Measurements from ENCODE around the gene KRTAP10-8. TPM values are rescaled to one million over a fixed set of nuclear protein-coding genes. Genes with fewer than 3 reads are reported as not detected.

KRTAP10-8 gene
- polyA plus RNA-seq, 1 donor from 2014 or later = not detected

DNA sequence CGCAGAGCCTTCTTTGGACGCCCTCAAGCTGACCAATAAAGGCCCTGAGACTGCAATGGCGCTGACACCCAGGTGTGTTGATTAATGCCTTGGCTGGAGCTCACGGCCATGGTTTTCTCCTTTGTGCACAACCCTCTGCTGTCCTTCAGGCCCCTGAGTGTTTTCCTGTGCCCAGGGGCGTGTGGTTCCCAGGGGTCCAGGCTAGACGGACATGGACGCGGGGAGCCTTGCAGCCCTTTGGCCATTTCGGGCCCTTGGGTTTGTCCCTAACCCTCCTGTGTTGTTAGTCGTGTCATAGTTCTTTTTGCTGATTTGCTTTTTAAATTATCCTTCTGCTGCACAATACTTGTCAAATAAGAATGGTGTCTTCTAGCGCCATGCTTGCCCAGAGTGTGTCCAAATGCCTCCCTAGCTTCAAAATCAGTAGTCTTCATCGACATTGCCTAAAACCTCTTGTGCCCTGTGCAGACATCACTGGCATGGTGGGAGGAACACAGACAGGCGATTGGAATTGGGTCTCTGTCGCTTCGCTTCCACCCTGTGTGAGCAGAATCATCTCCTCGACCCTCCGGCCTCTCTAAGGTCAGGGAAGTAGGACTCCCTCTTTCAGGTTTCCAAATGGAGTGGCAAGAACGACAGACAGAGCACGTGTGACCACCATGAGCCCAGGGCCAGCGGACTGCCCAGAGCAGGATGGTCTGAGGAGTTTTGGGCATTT is 36.4 kb upstream of the KRTAP10-8 start:
- H3K9me3 ChIP-seq (ENCODE audit: low read length) = peaks cover 8% of the 10 kb centered on the region
- no peak overlapping the region for H3K4me3 ChIP-seq (ENCODE audit: low read length)
- H3K36me3 ChIP-seq (ENCODE audit: insufficient read depth, low read length) = no peaks in the 10 kb centered on the region
- TF ChIP-seq SMC3 (conservative IDR thresholded peaks at IDR 0.05; ENCODE audit: poor library complexity) (no peak), POLR2AphosphoS5 (IDR thresholded peaks at IDR 0.05) (no peak)
- no peak overlapping the region for H3K9ac ChIP-seq (ENCODE audit: low read length)
- H4K20me1 ChIP-seq (ENCODE audit: insufficient read depth) = no peaks in the 10 kb centered on the region
- no peaks in the 10 kb centered on the region for H3F3A ChIP-seq (ENCODE audit: insufficient read depth, low read length, poor library complexity, severe bottlenecking)
- H2AFZ ChIP-seq (ENCODE audit: low read depth, low read length) = no peak overlapping the region
- no peak overlapping the region for H3K4me2 ChIP-seq (ENCODE audit: low read length)
- no peaks in the 10 kb centered on the region for H3K9me2 ChIP-seq (ENCODE audit: insufficient read depth, low read length)
- H3K79me2 ChIP-seq (replicated peaks; ENCODE audit: insufficient read depth, low read length) = no peaks in the 10 kb centered on the region
- H3K27ac ChIP-seq (ENCODE audit: low read length) = no peak overlapping the region
- no peaks in the 10 kb centered on the region for H3K27me3 ChIP-seq (ENCODE audit: insufficient read depth, low read depth, low read length)

DNA sequence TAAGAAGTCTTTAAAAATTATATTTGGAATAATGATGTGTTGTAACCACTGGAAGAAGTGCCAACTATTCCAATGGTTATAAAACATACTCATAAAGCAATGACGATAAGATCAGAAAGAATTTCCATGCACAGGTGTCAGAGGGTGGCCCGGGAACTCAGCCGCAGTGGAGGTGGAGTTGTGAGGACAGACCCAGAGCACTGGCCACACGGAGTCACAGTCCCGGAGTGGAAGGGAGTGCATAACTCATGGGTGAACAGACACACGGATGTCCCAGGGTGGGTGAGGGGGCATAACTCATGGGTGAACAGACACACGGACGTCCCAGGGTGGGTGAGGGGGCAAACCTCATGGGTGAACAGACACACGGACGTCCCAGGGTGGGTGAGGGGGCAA is 35.9 kb upstream of the KRTAP10-8 start:
- Histone ChIP-seq H3K9me2 (ENCODE audit: insufficient read depth, low read length) (no peaks in the 10 kb centered on the region), H3K79me2 (replicated peaks; ENCODE audit: insufficient read depth, low read length) (no peaks in the 10 kb centered on the region), H3K4me3 (ENCODE audit: low read length) (no peak overlapping the region), H2AFZ (ENCODE audit: low read depth, low read length) (no peak overlapping the region), H3K36me3 (ENCODE audit: insufficient read depth, low read length) (no peaks in the 10 kb centered on the region), H3K27ac (ENCODE audit: low read length) (no peak overlapping the region), H3F3A (ENCODE audit: insufficient read depth, low read length, poor library complexity, severe bottlenecking) (no peaks in the 10 kb centered on the region), H4K20me1 (ENCODE audit: insufficient read depth) (no peaks in the 10 kb centered on the region), H3K4me2 (ENCODE audit: low read length) (no peak overlapping the region), H3K9ac (ENCODE audit: low read length) (no peak overlapping the region), H3K27me3 (ENCODE audit: insufficient read depth, low read depth, low read length) (no peaks in the 10 kb centered on the region), H3K9me3 (ENCODE audit: low read length) (peaks cover 4% of the 10 kb centered on the region)
- TF ChIP-seq, protein P1, sequence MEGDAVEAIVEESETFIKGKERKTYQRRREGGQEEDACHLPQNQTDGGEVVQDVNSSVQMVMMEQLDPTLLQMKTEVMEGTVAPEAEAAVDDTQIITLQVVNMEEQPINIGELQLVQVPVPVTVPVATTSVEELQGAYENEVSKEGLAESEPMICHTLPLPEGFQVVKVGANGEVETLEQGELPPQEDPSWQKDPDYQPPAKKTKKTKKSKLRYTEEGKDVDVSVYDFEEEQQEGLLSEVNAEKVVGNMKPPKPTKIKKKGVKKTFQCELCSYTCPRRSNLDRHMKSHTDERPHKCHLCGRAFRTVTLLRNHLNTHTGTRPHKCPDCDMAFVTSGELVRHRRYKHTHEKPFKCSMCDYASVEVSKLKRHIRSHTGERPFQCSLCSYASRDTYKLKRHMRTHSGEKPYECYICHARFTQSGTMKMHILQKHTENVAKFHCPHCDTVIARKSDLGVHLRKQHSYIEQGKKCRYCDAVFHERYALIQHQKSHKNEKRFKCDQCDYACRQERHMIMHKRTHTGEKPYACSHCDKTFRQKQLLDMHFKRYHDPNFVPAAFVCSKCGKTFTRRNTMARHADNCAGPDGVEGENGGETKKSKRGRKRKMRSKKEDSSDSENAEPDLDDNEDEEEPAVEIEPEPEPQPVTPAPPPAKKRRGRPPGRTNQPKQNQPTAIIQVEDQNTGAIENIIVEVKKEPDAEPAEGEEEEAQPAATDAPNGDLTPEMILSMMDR (IDR thresholded peaks at IDR 0.05; ENCODE audit: poor library complexity, severe bottlenecking) = no peak
- TF ChIP-seq POLR2AphosphoS5 (IDR thresholded peaks at IDR 0.05) = no peak
- TF ChIP-seq SMC3 (conservative IDR thresholded peaks at IDR 0.05; ENCODE audit: poor library complexity) = no peak
- TF ChIP-seq RAD21 (conservative IDR thresholded peaks at IDR 0.05) = no peak
- no peak for TF ChIP-seq EZH2 (IDR thresholded peaks at IDR 0.05; ENCODE audit: borderline replicate concordance, insufficient read depth, low read length, poor library complexity, severe bottlenecking)
- TF ChIP-seq TAF1 (IDR thresholded peaks at IDR 0.05; ENCODE audit: low read depth) = no peak
- no peak for TF ChIP-seq EP300 (conservative IDR thresholded peaks at IDR 0.05; ENCODE audit: poor library complexity, severe bottlenecking)
- TF ChIP-seq MXI1 (conservative IDR thresholded peaks at IDR 0.05; ENCODE audit: poor library complexity, severe bottlenecking) = no peak
- TF ChIP-seq, protein P2, sequence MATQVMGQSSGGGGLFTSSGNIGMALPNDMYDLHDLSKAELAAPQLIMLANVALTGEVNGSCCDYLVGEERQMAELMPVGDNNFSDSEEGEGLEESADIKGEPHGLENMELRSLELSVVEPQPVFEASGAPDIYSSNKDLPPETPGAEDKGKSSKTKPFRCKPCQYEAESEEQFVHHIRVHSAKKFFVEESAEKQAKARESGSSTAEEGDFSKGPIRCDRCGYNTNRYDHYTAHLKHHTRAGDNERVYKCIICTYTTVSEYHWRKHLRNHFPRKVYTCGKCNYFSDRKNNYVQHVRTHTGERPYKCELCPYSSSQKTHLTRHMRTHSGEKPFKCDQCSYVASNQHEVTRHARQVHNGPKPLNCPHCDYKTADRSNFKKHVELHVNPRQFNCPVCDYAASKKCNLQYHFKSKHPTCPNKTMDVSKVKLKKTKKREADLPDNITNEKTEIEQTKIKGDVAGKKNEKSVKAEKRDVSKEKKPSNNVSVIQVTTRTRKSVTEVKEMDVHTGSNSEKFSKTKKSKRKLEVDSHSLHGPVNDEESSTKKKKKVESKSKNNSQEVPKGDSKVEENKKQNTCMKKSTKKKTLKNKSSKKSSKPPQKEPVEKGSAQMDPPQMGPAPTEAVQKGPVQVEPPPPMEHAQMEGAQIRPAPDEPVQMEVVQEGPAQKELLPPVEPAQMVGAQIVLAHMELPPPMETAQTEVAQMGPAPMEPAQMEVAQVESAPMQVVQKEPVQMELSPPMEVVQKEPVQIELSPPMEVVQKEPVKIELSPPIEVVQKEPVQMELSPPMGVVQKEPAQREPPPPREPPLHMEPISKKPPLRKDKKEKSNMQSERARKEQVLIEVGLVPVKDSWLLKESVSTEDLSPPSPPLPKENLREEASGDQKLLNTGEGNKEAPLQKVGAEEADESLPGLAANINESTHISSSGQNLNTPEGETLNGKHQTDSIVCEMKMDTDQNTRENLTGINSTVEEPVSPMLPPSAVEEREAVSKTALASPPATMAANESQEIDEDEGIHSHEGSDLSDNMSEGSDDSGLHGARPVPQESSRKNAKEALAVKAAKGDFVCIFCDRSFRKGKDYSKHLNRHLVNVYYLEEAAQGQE (IDR thresholded peaks at IDR 0.05; ENCODE audit: borderline replicate concordance) = no peak
